Measurements from ENCODE around the gene ANXA1. TPM values are rescaled to one million over a fixed set of nuclear protein-coding genes. Genes with fewer than 3 reads are reported as not detected.

ANXA1 gene
- total and polyA plus RNA-seq, 2 donors (not counting 3 experiments of a cell fraction or from before 2014, with no cell fraction given): 403 to 525 TPM

DNA sequence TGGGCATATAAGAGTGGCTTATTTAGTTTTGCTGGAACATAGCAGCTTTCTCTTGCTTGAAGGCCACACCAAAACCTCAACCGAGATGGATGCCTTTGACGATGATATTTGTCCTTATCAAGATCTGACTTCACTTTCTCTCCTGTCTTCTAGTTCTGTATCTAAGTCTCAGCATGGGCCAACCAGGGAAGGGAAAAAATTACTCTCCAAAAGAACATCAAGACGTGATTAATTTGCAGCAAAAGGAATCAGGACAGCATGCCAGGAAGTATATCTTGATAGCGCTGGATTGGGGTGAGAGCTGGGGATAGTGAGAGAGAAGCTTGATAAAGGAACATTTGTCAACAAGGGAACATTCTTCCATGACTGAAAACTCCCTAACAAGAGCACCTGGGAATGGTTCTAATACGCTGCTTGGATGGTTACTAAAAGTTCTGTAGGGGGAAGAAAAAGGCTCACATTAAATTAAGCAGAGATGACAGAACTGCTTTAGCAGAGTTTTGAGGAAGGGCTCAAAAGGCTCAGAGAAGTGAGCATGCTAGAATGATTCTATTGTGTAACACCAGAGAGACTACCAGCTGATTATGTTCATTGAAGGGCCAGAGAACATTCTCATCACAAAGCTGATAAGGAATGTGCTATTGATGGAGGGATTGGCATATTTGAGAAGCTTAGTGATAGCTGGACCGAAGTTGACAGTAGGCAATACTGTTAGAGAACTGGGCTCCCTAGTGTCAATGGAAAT, 21.6 kb upstream of the ANXA1 start:
- Histone ChIP-seq H3K79me2 (ENCODE audit: control insufficient read depth, insufficient read depth, low read length) (no peaks in the 10 kb centered on the region), H3K9me3 (replicated peaks; ENCODE audit: control insufficient read depth, insufficient read depth, low read length) (no peaks in the 10 kb centered on the region), H4K20me1 (replicated peaks; ENCODE audit: control insufficient read depth, extremely low read depth, insufficient read depth, low read length) (no peaks in the 10 kb centered on the region), H3K27me3 (ENCODE audit: control insufficient read depth in 2 of 2, insufficient read depth in 2 of 2, low read length in 2 of 2) (no peaks in the 10 kb centered on the region), H3K4me2 (ENCODE audit: insufficient read depth, low read length) (no peak overlapping the region), H3K4me1 (ENCODE audit: control insufficient read depth, extremely low read depth, insufficient read depth, low read length) (peaks cover 23% of the 10 kb centered on the region), H2AFZ (ENCODE audit: low read depth, low read length) (no peak overlapping the region), H3K4me3 (replicated peaks in 1 of 3; ENCODE audit: insufficient read depth in 1 of 3, low read depth in 1 of 3, low read length in 3 of 3) (no peak overlapping the region), H3K27ac (ENCODE audit: insufficient read depth, low read depth, low read length) (no peak overlapping the region), H3K9me1 (replicated peaks; ENCODE audit: control insufficient read depth, extremely low read depth, insufficient read depth, low read length) (no peaks in the 10 kb centered on the region), H3K36me3 (ENCODE audit: control insufficient read depth in 2 of 2, extremely low read depth in 1 of 2, insufficient read depth in 2 of 2, low read length in 2 of 2) (no peaks in the 10 kb centered on the region), H3K9ac (replicated peaks; ENCODE audit: extremely low read depth, insufficient read depth, low read length) (no peak overlapping the region)
- TF ChIP-seq, protein P1, sequence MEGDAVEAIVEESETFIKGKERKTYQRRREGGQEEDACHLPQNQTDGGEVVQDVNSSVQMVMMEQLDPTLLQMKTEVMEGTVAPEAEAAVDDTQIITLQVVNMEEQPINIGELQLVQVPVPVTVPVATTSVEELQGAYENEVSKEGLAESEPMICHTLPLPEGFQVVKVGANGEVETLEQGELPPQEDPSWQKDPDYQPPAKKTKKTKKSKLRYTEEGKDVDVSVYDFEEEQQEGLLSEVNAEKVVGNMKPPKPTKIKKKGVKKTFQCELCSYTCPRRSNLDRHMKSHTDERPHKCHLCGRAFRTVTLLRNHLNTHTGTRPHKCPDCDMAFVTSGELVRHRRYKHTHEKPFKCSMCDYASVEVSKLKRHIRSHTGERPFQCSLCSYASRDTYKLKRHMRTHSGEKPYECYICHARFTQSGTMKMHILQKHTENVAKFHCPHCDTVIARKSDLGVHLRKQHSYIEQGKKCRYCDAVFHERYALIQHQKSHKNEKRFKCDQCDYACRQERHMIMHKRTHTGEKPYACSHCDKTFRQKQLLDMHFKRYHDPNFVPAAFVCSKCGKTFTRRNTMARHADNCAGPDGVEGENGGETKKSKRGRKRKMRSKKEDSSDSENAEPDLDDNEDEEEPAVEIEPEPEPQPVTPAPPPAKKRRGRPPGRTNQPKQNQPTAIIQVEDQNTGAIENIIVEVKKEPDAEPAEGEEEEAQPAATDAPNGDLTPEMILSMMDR (IDR thresholded peaks at IDR 0.05; ENCODE audit: extremely low read depth in 1 of 2, insufficient read depth in 1 of 2, low read depth in 1 of 2, low read length in 2 of 2): no peak
- no peak for TF ChIP-seq MYC (IDR thresholded peaks at IDR 0.05; ENCODE audit: low read depth, low read length)
- no peak for TF ChIP-seq GATA2 (IDR thresholded peaks at IDR 0.05; ENCODE audit: insufficient read depth, insufficient read length, low read depth, low read length)
- no peak for TF ChIP-seq POLR2AphosphoS5 (IDR thresholded peaks at IDR 0.05; ENCODE audit: insufficient read depth, low read depth, low read length)
- no peak for TF ChIP-seq FOS (IDR thresholded peaks at IDR 0.05; ENCODE audit: borderline replicate concordance, insufficient read depth, low read length)
- TF ChIP-seq, protein P2, sequence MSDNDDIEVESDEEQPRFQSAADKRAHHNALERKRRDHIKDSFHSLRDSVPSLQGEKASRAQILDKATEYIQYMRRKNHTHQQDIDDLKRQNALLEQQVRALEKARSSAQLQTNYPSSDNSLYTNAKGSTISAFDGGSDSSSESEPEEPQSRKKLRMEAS (IDR thresholded peaks at IDR 0.05; ENCODE audit: insufficient read depth, insufficient read length): no peak
- TF ChIP-seq JUN (IDR thresholded peaks at IDR 0.05; ENCODE audit: borderline replicate concordance, insufficient read depth, insufficient read length, low read depth): no peak
- TF ChIP-seq EZH2 (IDR thresholded peaks at IDR 0.05; ENCODE audit: borderline replicate concordance, low read depth, low read length, severe bottlenecking): no peak
- intact Hi-C loops (cut with micrococcal nuclease) (no loop called here), dilution Hi-C loops (cut with MboI; ENCODE audit: extremely low pct_ligation_motif_present, low sequenced_read_pairs) (no loop called here)
- POLR2A ChIA-PET: no interaction called here
- CTCF ChIA-PET: interaction anchor here (2.2 kb wide), 1 partner anchor 23 kb away, joined by 14 read pairs; no protein-coding TSS in a partner anchor
- no TSS peak for BruUV-seq (replicated peaks)
- DNase-seq (ENCODE audit: low read depth, low spot score) (no peak), FAIRE-seq (no peak)
